Activated CD8-positive, alpha-beta memory T cell treated with anti-CD3 and anti-CD28 coated beads for 36 hours (primary cell): Measurements from ENCODE around the gene LILRB5. TPM values are rescaled to one million over a fixed set of nuclear protein-coding genes. Genes with fewer than 3 reads are reported as not detected.
"Not testable (repeated sequence)": the region's sequence is repeated elsewhere in the genome, so short reads cannot be mapped to it uniquely, and the experiment has no call there.

Experiments
- CTCF ChIA-PET: fragments of 350-600 bp; sonication (Branson Sonifier 250); formaldehyde crosslinking; loops from one replicate; lab custom pipeline; 2021; ENCODE audit warnings: antibody characterized with exemption; lab: Charles Lee
- POLR2A ChIA-PET: fragments of 350-600 bp; sonication (Branson Sonifier 250); formaldehyde crosslinking; loops from one replicate; lab custom pipeline; 2021; ENCODE audit warnings: antibody characterized with exemption; lab: Charles Lee
- total RNA-seq, 2 experiments: library from RNA; stranded (reverse); gene quantifications; one replicate each; pipeline ENCODE4 v1.2.3, GENCODE V29; 2021

The LILRB5 gene
- total RNA-seq, 2 experiments from 2014 or later, result not detected

DNA sequence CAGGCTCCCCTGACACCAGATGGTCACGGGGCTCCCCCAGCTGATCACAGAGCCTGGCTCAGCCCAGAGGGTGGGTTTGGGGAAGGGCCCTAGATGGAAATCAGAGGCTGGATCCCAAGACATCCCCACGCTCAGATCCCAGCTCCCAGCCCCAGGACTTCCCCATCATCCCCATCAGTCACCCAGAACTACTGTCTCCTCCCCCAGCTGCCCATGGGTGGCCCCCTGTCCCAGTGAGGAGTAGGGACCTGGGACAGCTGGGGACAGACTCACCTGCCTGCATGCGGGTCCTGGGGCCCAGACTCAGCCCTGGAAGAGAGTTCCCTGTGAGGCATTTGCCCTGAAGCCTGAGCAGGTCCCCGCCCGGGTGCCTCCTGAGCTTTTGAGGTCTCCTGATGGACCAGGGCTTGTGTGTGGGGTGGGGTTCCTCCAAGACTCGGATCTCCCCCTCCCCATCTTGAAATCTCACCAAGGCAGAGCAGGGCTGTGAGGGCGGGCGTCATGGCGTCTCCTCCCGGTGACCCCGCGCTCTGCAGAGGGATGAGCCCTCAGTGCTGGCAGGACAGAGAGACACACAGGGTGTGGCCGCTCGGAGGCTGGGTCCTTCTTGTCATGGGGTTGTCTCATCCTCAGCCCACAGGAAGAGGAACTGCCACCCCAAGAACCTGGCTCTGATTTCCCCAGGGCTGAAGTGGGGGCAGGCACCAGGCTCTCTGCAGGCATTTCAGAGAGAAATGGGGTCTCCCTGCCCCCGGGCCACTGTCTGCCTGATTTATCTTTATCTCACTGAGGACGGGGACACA lies 34.4 kb downstream of the LILRB5 start, which contains the start of gene LILRB3:
LILRB3 (minus strand) TSS at position 534 of the 803 bp plus-strand sequence; CDS start at position 503, 31 bp downstream.
- POLR2A ChIA-PET, CTCF ChIA-PET: not testable (repeated sequence)

GRCh38 chr19:54221947-54222346 lies 35.1 kb downstream of the LILRB5 start:
- POLR2A ChIA-PET, CTCF ChIA-PET: not testable (repeated sequence)

DNA sequence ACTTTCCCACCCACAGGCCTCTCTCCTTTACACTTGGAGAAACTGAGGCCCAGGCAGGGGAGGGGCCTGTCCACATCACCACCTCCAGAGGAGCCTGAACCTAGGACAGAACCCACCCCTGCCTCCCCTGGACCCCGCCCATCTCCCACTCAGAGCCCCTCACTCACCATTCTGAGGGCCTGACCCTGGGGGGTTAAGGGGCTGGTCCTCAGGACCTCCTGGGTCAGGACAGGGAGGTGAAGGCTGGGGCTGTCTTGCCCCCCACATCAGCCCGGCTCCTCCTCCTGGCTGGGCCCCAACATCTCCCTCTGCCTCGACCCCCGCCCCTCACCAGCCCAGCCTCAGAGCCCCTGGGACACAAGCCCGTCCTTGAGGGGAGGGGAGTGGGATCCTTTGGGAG lies 37.4 kb downstream of the LILRB5 start:
- CTCF ChIA-PET, POLR2A ChIA-PET: not testable (repeated sequence)

DNA sequence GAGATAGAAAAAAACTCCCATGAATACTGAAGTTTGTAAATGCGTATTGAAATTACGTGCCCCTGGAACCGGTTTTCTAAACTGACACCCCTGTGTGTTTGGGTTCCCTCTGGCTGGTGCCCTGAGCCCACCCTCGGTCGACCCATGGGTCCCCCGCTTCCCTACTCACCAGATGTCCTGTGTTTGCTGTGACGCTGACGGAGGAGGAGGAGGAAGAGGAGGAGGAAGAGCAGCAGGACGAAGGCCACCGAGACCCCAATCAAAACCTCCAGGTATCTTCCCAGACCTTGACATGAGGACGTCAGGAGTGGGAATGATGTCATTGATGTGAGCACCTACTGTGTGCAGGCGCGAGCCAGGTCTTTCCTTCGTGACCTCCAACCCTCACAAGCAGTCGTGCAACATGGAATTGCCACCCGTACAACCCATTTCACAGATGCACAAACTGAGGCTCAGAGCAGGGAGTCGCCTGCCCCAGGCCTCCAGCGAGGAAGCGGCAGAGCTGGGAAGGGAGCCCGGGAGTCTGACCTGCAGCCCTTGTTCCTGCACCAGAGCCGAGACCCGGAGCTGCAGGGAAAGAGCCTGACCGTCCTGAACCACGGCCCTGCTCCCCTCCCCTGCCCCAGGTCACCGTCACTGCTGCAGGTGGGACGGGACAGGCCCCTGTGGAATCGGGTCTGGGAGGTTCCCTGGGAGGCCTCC lies 38.0 kb downstream of the LILRB5 start:
- POLR2A ChIA-PET, result no interaction called here
- CTCF ChIA-PET, result no interaction called here

GRCh38 chr19:54218259-54218658 lies 38.8 kb downstream of the LILRB5 start:
- CTCF ChIA-PET, result no interaction called here
- POLR2A ChIA-PET, result no interaction called here

DNA sequence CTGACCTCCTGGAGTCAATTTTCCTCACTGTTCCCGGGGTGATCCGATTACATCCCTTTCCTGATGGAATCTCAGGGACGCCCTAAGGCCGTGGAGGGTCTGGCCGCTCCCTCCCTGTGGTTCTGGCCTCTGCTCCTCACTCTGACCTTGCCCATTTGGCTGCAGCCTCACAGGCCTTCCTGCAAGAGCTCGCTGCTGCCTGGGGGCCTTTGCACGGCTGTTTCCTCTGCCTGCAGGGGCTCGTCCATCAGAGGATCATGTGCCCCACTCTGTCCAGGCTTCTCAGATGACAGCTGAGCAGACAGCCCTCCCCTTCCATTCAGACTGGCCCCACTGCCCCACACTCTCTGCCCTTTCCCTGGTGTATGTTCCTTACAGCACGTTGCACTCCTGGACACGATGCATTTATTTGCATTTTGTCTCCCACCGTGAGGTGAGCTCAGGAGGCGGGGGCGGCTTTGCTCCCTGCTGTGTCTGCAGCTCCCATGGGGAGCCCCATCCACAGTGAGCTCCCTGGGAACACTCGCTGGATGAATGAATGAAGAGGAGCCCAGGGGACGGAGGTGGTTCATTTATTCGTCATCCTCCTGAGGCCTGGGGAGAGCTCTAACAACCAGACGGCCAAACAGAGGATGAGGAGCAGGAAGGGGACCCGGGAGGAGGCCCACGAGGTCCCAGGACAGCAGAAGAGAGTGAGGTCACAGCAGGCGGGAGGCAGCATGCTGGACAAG lies 39.4 kb downstream of the LILRB5 start:
- CTCF ChIA-PET, POLR2A ChIA-PET: not testable (repeated sequence)

GRCh38 chr19:54216869-54217268 lies 40.2 kb downstream of the LILRB5 start:
- CTCF ChIA-PET, result no interaction called here

GRCh38 chr19:54214734-54215133 lies 42.3 kb downstream of the LILRB5 start:
- CTCF ChIA-PET, POLR2A ChIA-PET: not testable (repeated sequence)

More at GRCh38 chr19:54216869-54217268, 40.2 kb downstream of the LILRB5 start:
- POLR2A ChIA-PET, result interaction anchor here (0.6 kb wide), 1 partner anchor 12 kb away, joined by 7 read pairs; no protein-coding TSS in a partner anchor

DNA sequence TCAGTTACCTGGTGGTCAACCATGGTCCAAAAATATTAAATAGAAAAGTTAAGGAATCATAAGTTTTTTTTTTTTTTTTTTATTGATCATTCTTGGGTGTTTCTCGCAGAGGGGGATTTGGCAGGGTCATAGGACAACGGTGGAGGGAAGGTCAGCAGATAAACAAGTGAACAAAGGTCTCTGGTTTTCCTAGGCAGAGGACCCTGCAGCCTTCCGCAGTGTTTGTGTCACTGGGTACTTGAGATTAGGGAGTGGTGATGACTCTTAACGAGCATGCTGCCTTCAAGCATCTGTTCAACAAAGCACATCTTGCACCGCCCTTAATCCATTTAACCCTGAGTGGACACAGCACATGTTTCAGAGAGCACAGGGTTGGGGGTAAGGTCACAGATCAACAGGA lies 42.9 kb downstream of the LILRB5 start:
- POLR2A ChIA-PET, CTCF ChIA-PET: not testable (repeated sequence)

DNA sequence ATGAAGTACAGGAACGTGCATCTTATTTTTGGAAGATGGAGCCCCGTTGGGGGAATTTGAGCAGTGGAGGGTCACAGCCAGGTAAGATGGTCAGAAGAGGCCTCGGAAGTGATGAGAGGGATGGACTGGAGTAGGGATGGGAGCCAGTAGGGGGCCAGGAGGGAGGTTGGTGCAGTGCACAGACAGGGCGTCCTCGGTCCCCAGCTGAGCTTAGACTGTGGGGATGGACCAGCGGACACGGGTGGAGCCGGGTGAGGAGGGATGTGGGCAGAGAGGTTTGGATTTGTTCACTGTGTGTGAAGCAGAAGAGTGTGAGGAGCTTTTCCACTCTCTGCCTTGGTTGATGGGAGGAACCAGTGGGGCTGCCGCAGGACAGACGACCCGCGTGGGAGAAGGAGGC lies 45.8 kb downstream of the LILRB5 start:
- ChIA-PET POLR2A (interaction anchor here (3.7 to 12.1 kb wide), 2 partner anchors 11 to 21 kb away, joined by 20 to 131 read pairs; partner anchors contain the start of genes MBOAT7, RPS9 and TSEN34), CTCF (interaction anchor here (0.7 to 1.1 kb wide), 3 partner anchors 22 to 55 kb away, joined by 3 to 4 read pairs (median 3); partner anchors contain the start of gene MBOAT7)

- CTCF ChIA-PET, result interaction anchor here (1.1 to 1.3 kb wide), 2 partner anchors 9 to 23 kb away, joined by 3 to 5 read pairs; partner anchors contain the start of gene RPS9
Observed at GRCh38 chr19:54209811-54210494, 47.1 kb downstream of the LILRB5 start.

GRCh38 chr19:54209058-54209810 lies 47.8 kb downstream of the LILRB5 start:
- POLR2A ChIA-PET, result interaction anchor here (3.7 to 12.1 kb wide), 2 partner anchors 9 to 19 kb away, joined by 20 to 131 read pairs; partner anchors contain the start of genes MBOAT7, RPS9 and TSEN34
- CTCF ChIA-PET, result interaction anchor here (1.3 kb wide), 1 partner anchor 23 kb away, joined by 3 read pairs; no protein-coding TSS in a partner anchor

More at GRCh38 chr19:54209811-54210494, 47.1 kb downstream of the LILRB5 start:
- POLR2A ChIA-PET, result interaction anchor here (0.9 to 12.1 kb wide), 3 partner anchors 9 to 37 kb away, joined by 6 to 131 read pairs (median 20); partner anchors contain the start of genes MBOAT7, RPS9, TMC4 and TSEN34

GRCh38 chr19:54208784-54209057 lies 48.4 kb downstream of the LILRB5 start:
- CTCF ChIA-PET, result interaction anchor here (0.5 kb wide), 1 partner anchor 10 kb away, joined by 3 read pairs; no protein-coding TSS in a partner anchor
- POLR2A ChIA-PET, result interaction anchor here (3.7 to 12.1 kb wide), 2 partner anchors 8 to 19 kb away, joined by 20 to 131 read pairs; partner anchors contain the start of genes MBOAT7, RPS9 and TSEN34

GRCh38 chr19:54207983-54208783 lies 48.9 kb downstream of the LILRB5 start:
- CTCF ChIA-PET, result interaction anchor here (0.5 to 1.3 kb wide), 2 partner anchors 9 to 58 kb away, joined by 3 to 6 read pairs; no protein-coding TSS in a partner anchor
- POLR2A ChIA-PET, result interaction anchor here (3.7 to 12.1 kb wide), 2 partner anchors 8 to 18 kb away, joined by 20 to 131 read pairs; partner anchors contain the start of genes MBOAT7, RPS9 and TSEN34

GRCh38 chr19:54207676-54207982 lies 49.4 kb downstream of the LILRB5 start:
- CTCF ChIA-PET, result interaction anchor here (1.3 kb wide), 1 partner anchor 59 kb away, joined by 6 read pairs; no protein-coding TSS in a partner anchor
- POLR2A ChIA-PET, result interaction anchor here (12.1 kb wide), 1 partner anchor 17 kb away, joined by 131 read pairs; the partner anchor contains the start of genes MBOAT7 and TSEN34

DNA sequence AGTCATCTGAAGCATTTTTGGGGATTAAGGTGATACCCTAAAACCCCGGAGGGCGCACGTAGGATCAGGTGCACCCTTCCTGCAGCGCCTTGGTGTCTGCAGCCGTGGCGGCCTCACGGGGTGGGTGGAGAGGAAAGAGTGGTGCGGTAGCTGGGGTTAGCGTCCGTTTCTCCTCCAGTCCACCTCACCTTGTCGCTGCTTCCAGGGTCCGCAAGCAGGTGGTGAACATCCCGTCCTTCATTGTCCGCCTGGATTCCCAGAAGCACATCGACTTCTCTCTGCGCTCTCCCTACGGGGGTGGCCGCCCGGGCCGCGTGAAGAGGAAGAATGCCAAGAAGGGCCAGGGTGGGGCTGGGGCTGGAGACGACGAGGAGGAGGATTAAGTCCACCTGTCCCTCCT lies 49.9 kb downstream of the LILRB5 start:
- POLR2A ChIA-PET, result interaction anchor here (0.6 to 12.1 kb wide), 2 partner anchors 17 to 48 kb away, joined by 3 to 131 read pairs; partner anchors contain the start of genes LENG1, MBOAT7 and TSEN34
- CTCF ChIA-PET, result interaction anchor here (1.3 kb wide), 1 partner anchor 59 kb away, joined by 6 read pairs; no protein-coding TSS in a partner anchor
